Stimulated activated CD4-positive, alpha-beta T cell treated with anti-CD3 and anti-CD28 coated beads, Interleukin-2, amount 100 ng/mL, for 4 hours (primary cell): Measurements from ENCODE around the gene FNDC10.
"Not testable (repeated sequence)": the region's sequence is repeated elsewhere in the genome, so short reads cannot be mapped to it uniquely, and the experiment has no call there.

Experiments
- DNase-seq: peaks from one replicate; pipeline ENCODE4 v3.0.0-alpha.2; 2020; ENCODE audit warnings: low read depth

The FNDC10 gene

GRCh38 chr1:1567152-1567875, 32.6 kb downstream of the FNDC10 start:
- DNase-seq = no peak

GRCh38 chr1:1565340-1565739, 34.6 kb downstream of the FNDC10 start:
- no peak for DNase-seq

GRCh38 chr1:1564268-1564667, 35.7 kb downstream of the FNDC10 start:
- no peak for DNase-seq

GRCh38 chr1:1563688-1564087, 36.2 kb downstream of the FNDC10 start:
- no peak for DNase-seq

GRCh38 chr1:1562556-1563195, 37.3 kb downstream of the FNDC10 start:
- no peak for DNase-seq

- DNase-seq = no peak
These were observed 38.0 kb downstream of the FNDC10 start for GRCh38 chr1:1561801-1562470.

GRCh38 chr1:1560178-1560577, 39.8 kb downstream of the FNDC10 start:
- no peak for DNase-seq

- DNase-seq = no peak
These were observed 40.9 kb downstream of the FNDC10 start for GRCh38 chr1:1559066-1559465.

- no peak for DNase-seq
These were observed 41.3 kb downstream of the FNDC10 start for GRCh38 chr1:1558591-1558990.

- DNase-seq = not testable (repeated sequence)
These were observed 42.2 kb downstream of the FNDC10 start for GRCh38 chr1:1557688-1558087.

- DNase-seq = not testable (repeated sequence)
These were observed 43.0 kb downstream of the FNDC10 start for GRCh38 chr1:1556961-1557360.

GRCh38 chr1:1556505-1556904, 43.4 kb downstream of the FNDC10 start:
- no peak for DNase-seq

GRCh38 chr1:1554926-1555915, 44.7 kb downstream of the FNDC10 start:
- no peak for DNase-seq

- no peak for DNase-seq
These were observed 45.4 kb downstream of the FNDC10 start for GRCh38 chr1:1554550-1554925.

GRCh38 chr1:1553821-1554494, 46.0 kb downstream of the FNDC10 start:
- no peak for DNase-seq

- no peak for DNase-seq
These were observed 47.7 kb downstream of the FNDC10 start for GRCh38 chr1:1552263-1552639.

GRCh38 chr1:1551524-1552262, 48.2 kb downstream of the FNDC10 start:
- no peak for DNase-seq

- no peak for DNase-seq
These were observed 49.1 kb downstream of the FNDC10 start for GRCh38 chr1:1550591-1551432.

- no peak for DNase-seq
These were observed 49.8 kb downstream of the FNDC10 start for GRCh38 chr1:1550087-1550486.

GRCh38 chr1:1548591-1548990, 51.3 kb downstream of the FNDC10 start:
- no peak for DNase-seq
